ENCODE results near the gene JMJD6.

Gene JMJD6

DNA sequence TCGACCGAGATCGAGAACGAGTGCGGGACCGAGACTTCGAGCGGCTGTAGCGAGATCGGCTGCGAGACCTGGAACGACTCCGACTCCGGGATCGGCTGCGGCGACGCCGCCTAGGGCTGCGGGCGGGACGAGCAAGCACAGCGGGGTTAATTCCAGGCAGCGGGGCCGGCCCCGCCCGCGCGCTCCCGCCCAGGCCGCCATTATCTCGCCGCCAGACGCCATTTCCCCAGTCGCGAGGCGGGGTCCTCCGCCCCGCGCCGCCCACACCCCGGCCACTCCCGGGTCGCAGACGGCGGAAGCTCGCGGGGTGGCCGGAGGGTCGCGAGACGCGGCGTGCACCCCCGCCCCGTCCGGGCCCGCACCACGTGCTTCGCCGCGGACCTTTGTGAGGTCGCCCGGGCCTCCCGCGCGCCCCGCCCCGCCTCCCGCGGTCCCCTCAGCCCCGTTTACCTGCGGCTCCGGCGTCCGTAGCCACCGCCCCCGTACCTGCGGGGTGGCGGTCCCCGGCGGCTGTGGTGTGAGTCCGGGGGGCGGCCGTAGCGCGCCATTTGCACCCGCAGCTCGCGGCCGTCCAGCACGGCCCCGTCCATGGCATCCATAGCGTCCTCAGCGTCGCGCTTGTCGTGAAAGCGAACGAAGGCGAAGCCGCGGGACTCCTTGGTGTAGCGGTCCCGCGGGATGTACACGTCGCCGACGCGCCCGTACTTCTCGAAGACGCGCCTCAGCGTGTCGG is 10.1 kb upstream of the JMJD6 start:
- Histone ChIP-seq H3K79me2 (ENCODE audit: insufficient read depth, low read length) (peaks cover 89% of the 10 kb centered on the region), H2AFZ (ENCODE audit: low read length) (no peak overlapping the region), H3K4me3 (ENCODE audit: low read length, poor library complexity, severe bottlenecking) (peak overlapping the region; percentile 99), H3K4me2 (ENCODE audit: low read depth, low read length, poor library complexity, severe bottlenecking) (peak overlapping the region; percentile 93), H3K9me2 (replicated peaks; ENCODE audit: low read depth, low read length) (no peaks in the 10 kb centered on the region), H3K9ac (ENCODE audit: low read depth, low read length, poor library complexity, severe bottlenecking) (peak overlapping the region; percentile 100), H4K20me1 (ENCODE audit: insufficient read depth, low read length, poor library complexity, severe bottlenecking) (peaks cover 62% of the 10 kb centered on the region), H3F3A (ENCODE audit: low read depth) (peaks cover 11% of the 10 kb centered on the region), H3K27me3 (ENCODE audit: insufficient read depth, low read length, poor library complexity, severe bottlenecking) (peaks cover 19% of the 10 kb centered on the region), H3K36me3 (ENCODE audit: insufficient read depth, low read length) (peaks cover 45% of the 10 kb centered on the region), H3K4me1 (ENCODE audit: insufficient read depth, low read length, poor library complexity, severe bottlenecking) (peaks cover 68% of the 10 kb centered on the region), H3K9me3 (ENCODE audit: insufficient read depth, low read depth, low read length) (no peaks in the 10 kb centered on the region)
- TF ChIP-seq, protein P1, sequence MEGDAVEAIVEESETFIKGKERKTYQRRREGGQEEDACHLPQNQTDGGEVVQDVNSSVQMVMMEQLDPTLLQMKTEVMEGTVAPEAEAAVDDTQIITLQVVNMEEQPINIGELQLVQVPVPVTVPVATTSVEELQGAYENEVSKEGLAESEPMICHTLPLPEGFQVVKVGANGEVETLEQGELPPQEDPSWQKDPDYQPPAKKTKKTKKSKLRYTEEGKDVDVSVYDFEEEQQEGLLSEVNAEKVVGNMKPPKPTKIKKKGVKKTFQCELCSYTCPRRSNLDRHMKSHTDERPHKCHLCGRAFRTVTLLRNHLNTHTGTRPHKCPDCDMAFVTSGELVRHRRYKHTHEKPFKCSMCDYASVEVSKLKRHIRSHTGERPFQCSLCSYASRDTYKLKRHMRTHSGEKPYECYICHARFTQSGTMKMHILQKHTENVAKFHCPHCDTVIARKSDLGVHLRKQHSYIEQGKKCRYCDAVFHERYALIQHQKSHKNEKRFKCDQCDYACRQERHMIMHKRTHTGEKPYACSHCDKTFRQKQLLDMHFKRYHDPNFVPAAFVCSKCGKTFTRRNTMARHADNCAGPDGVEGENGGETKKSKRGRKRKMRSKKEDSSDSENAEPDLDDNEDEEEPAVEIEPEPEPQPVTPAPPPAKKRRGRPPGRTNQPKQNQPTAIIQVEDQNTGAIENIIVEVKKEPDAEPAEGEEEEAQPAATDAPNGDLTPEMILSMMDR (conservative IDR thresholded peaks at IDR 0.05; ENCODE audit: low read length) = no peak
- TF ChIP-seq EZH2phosphoT487 (IDR thresholded peaks at IDR 0.05; ENCODE audit: borderline replicate concordance) = no peak

DNA sequence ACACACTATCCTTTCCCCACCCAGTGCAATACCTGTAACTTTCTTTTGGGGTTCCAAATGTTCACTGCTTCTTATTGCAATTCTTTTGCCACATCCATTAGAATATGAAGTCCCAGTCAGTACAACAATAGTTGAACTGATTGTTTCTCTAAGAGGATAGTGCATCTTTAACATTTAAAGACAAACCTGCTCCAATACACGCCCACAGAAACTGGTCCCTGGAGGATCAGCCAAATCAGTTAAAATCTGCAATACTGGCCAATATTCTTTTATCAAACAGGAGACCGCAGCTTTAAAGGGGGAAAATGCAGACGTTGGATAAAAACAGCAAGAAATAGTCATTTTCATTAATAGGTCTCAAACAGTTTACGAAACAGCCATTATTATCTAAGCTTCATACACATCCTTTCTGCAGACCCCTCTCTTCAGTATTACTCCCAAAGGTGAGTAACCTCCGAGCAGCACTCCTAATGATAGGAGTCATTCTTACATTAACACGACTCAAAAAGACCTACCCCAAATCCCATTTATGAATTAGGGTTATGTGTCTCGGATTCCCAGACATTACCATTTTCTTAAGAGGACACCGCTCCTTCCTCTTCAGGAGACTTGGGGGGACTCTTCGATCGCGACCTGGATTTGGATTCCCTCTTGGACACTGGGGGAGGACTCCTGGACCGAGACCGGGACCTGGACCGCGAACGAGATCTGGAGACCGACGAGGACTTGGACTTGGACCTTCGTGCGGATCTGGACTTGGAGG is 9.4 kb upstream of the JMJD6 start:
- H3K79me2 ChIP-seq (ENCODE audit: insufficient read depth, low read length) = peaks cover 89% of the 10 kb centered on the region
- peaks cover 19% of the 10 kb centered on the region for H3K27me3 ChIP-seq (ENCODE audit: insufficient read depth, low read length, poor library complexity, severe bottlenecking)
- H3K36me3 ChIP-seq (ENCODE audit: insufficient read depth, low read length) = peaks cover 49% of the 10 kb centered on the region
- peak overlapping the region; percentile 99 for H3K4me3 ChIP-seq (ENCODE audit: low read length, poor library complexity, severe bottlenecking)
- H3K9me2 ChIP-seq (replicated peaks; ENCODE audit: low read depth, low read length) = no peaks in the 10 kb centered on the region
- H3K4me2 ChIP-seq (ENCODE audit: low read depth, low read length, poor library complexity, severe bottlenecking) = peak overlapping the region; percentile 93
- no peaks in the 10 kb centered on the region for H3K9me3 ChIP-seq (ENCODE audit: insufficient read depth, low read depth, low read length)
- H3K9ac ChIP-seq (ENCODE audit: low read depth, low read length, poor library complexity, severe bottlenecking) = peak overlapping the region; percentile 100
- peaks cover 11% of the 10 kb centered on the region for H3F3A ChIP-seq (ENCODE audit: low read depth)
- TF ChIP-seq, protein P1 (conservative IDR thresholded peaks at IDR 0.05; ENCODE audit: low read length) = no peak
- no peak for TF ChIP-seq EZH2phosphoT487 (IDR thresholded peaks at IDR 0.05; ENCODE audit: borderline replicate concordance)
- peaks cover 68% of the 10 kb centered on the region for H4K20me1 ChIP-seq (ENCODE audit: insufficient read depth, low read length, poor library complexity, severe bottlenecking)
- peaks cover 65% of the 10 kb centered on the region for H3K4me1 ChIP-seq (ENCODE audit: insufficient read depth, low read length, poor library complexity, severe bottlenecking)
- no peak overlapping the region for H2AFZ ChIP-seq (ENCODE audit: low read length)

DNA sequence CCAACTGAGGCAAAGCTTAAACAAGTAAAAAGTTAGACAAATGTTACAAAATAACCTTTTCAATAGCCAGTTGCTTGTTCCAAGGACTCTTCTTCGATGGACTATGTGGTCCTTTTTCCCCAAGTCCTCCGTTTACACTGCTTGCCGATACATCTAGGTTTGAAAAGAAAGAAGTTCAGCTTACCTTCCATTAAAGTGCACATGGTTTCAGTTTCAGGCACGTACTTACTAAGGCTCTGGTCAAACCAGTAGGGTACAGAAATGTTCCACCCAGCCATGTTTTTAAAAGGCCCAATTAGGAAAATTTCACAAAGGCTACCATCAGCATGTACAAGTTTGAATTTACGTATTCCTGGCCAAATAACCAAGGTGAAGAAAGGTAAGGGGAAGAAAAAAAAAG is 8.6 kb upstream of the JMJD6 start:
- H3K4me1 ChIP-seq (ENCODE audit: insufficient read depth, low read length, poor library complexity, severe bottlenecking) = peaks cover 59% of the 10 kb centered on the region
- peak overlapping the region; percentile 93 for H3K4me2 ChIP-seq (ENCODE audit: low read depth, low read length, poor library complexity, severe bottlenecking)
- H4K20me1 ChIP-seq (ENCODE audit: insufficient read depth, low read length, poor library complexity, severe bottlenecking) = peaks cover 72% of the 10 kb centered on the region
- no peak for TF ChIP-seq EZH2phosphoT487 (IDR thresholded peaks at IDR 0.05; ENCODE audit: borderline replicate concordance)
- TF ChIP-seq, protein P1 (conservative IDR thresholded peaks at IDR 0.05; ENCODE audit: low read length) = no peak
- H3K4me3 ChIP-seq (ENCODE audit: low read length, poor library complexity, severe bottlenecking) = peak overlapping the region; percentile 99
- peaks cover 11% of the 10 kb centered on the region for H3F3A ChIP-seq (ENCODE audit: low read depth)
- H3K27me3 ChIP-seq (ENCODE audit: insufficient read depth, low read length, poor library complexity, severe bottlenecking) = peaks cover 19% of the 10 kb centered on the region
- no peak overlapping the region for H2AFZ ChIP-seq (ENCODE audit: low read length)
- H3K9me2 ChIP-seq (replicated peaks; ENCODE audit: low read depth, low read length) = no peaks in the 10 kb centered on the region
- H3K79me2 ChIP-seq (ENCODE audit: insufficient read depth, low read length) = peaks cover 88% of the 10 kb centered on the region
- peak overlapping the region; percentile 100 for H3K9ac ChIP-seq (ENCODE audit: low read depth, low read length, poor library complexity, severe bottlenecking)
- no peaks in the 10 kb centered on the region for H3K9me3 ChIP-seq (ENCODE audit: insufficient read depth, low read depth, low read length)
- peaks cover 52% of the 10 kb centered on the region for H3K36me3 ChIP-seq (ENCODE audit: insufficient read depth, low read length)

Measured in Loucy (cell line).